Liver (tissue), 9 donors: Measurements from ENCODE around the gene ATXN1. TPM values are rescaled to one million over a fixed set of nuclear protein-coding genes. Genes with fewer than 3 reads are reported as not detected.
"Not testable (repeated sequence)": the region's sequence is repeated elsewhere in the genome, so short reads cannot be mapped to it uniquely, and the experiment has no call there.

ENCODE experiments used
- DNase-seq: peaks from one replicate; pipeline ENCODE4 v3.0.0-alpha.2; 2017; ENCODE audit warnings: low spot score
- H3K27ac ChIP-seq, 2 donors: one replicate each; pipeline ENCODE4 v1.7.0; 2013; ENCODE audit warnings: inconsistent platforms in 2 of 2, low read length in 2 of 2, control low read depth in 1 of 2, low read depth in 1 of 2, mild to moderate bottlenecking in 1 of 2
- H3K27me3 ChIP-seq, 4 donors: one replicate each; pipeline versions ENCODE4 v1.6.1 to v1.7.0; 2013; ENCODE audit warnings: low read length in 3 of 4, inconsistent platforms in 1 of 4, mild to moderate bottlenecking in 1 of 4, moderate library complexity in 1 of 4; ENCODE audit not compliant: control insufficient read depth in 4 of 4, insufficient read depth in 4 of 4
- H3K36me3 ChIP-seq, 4 donors: one replicate each; pipeline versions ENCODE4 v1.6.1 to v1.7.0; 2013; ENCODE audit warnings: low read length in 3 of 4, mild to moderate bottlenecking in 3 of 4, low read depth in 1 of 4, moderate library complexity in 1 of 4; ENCODE audit not compliant: control insufficient read depth in 4 of 4, insufficient read depth in 3 of 4
- H3K4me1 ChIP-seq, 4 donors: one replicate each; pipeline versions ENCODE4 v1.6.1 to v1.7.0; 2013; ENCODE audit warnings: low read length in 3 of 4, mild to moderate bottlenecking in 3 of 4, moderate library complexity in 1 of 4; ENCODE audit not compliant: control insufficient read depth in 4 of 4, insufficient read depth in 4 of 4
- H3K4me3 ChIP-seq, 3 donors: one replicate each; pipeline versions ENCODE4 v1.6.1 to v1.7.0; 2013; ENCODE audit warnings: low read length in 3 of 3, control low read depth in 1 of 3, low read depth in 1 of 3, mild to moderate bottlenecking in 1 of 3
- H3K9ac ChIP-seq, 2 donors: one replicate each; pipeline ENCODE4 v1.7.0; 2013; ENCODE audit warnings: low read length in 2 of 2, mild to moderate bottlenecking in 2 of 2, moderate library complexity in 2 of 2, control low read depth in 1 of 2, low read depth in 1 of 2
- H3K9me3 ChIP-seq, 4 donors: one replicate each; pipeline versions ENCODE4 v1.6.1 to v1.7.0; 2013; ENCODE audit warnings: low read length in 3 of 4; ENCODE audit not compliant: control insufficient read depth in 4 of 4
- FOXA1 ChIP-seq: IDR thresholded peaks from 2 replicates; pipeline ENCODE4 v1.6.1; 2016; ENCODE audit warnings: antibody characterized with exemption
- GABPA ChIP-seq, 2 donors: IDR thresholded peaks in 1 of 2; conservative IDR thresholded peaks in 1 of 2; 2 replicates each; pipeline ENCODE4 v1.6.1; 2016; ENCODE audit warnings: antibody characterized with exemption in 2 of 2, mild to moderate bottlenecking in 1 of 2, moderate library complexity in 1 of 2
- HNF4A ChIP-seq, 2 donors: conservative IDR thresholded peaks; 2 replicates each; pipeline ENCODE4 v1.6.1; 2016; ENCODE audit warnings: antibody characterized with exemption in 2 of 2, mild to moderate bottlenecking in 2 of 2
- JUND ChIP-seq, 2 donors: IDR thresholded peaks; 2 replicates each; pipeline ENCODE4 v1.6.1; 2016; ENCODE audit warnings: antibody characterized with exemption in 2 of 2
- RXRA ChIP-seq, 2 donors: IDR thresholded peaks; 2 replicates each; pipeline ENCODE4 v1.6.1; 2017 to 2018; ENCODE audit warnings: antibody characterized with exemption in 2 of 2, mild to moderate bottlenecking in 1 of 2
- TAF1 ChIP-seq: conservative IDR thresholded peaks from 2 replicates; pipeline ENCODE4 v1.6.1; 2016; ENCODE audit warnings: antibody characterized with exemption, mild to moderate bottlenecking
- YY1 ChIP-seq: IDR thresholded peaks from 2 replicates; pipeline ENCODE4 v1.6.1; 2016; ENCODE audit warnings: antibody characterized with exemption, mild to moderate bottlenecking
- WGBS: extraction: QIAGEN DNeasy Blood & Tissue Kit; methylation state at CpG from one replicate; pipeline ENCODE4 v1.1.7; 2013; 5-methylcytosine and 5-hydroxymethylcytosine counted together
- polyA plus RNA-seq, 2 donors: library from polyadenylated mRNA; stranded (reverse) in 1 of 2; unstranded in 1 of 2; fragments of 200-250 nt in 1 of 2; fragments of >200 nt in 1 of 2; fragmentation: Nextera tagmentation in 1 of 2; extraction: Ambion mirVana in 1 of 2; gene quantifications; one replicate each; pipeline versions ENCODE4 v1.2.1 to v1.2.3, GENCODE V29; 2013 to 2015
- total RNA-seq, 2 donors: library from RNA; depleted of rRNA; stranded (reverse); fragments of >200 nt; gene quantifications; one replicate each; pipeline ENCODE4 v1.2.3, GENCODE V29; 2014
- TF ChIP-seq, protein P1 (sequence below): fragments of 150-350 bp; IDR thresholded peaks from 2 replicates; pipeline ENCODE4 v1.5.1; 2017; ENCODE audit warnings: improper control_type of control experiment, low read depth, low read length; ENCODE audit not compliant: missing input control
- TF ChIP-seq, protein P2 (sequence below): IDR thresholded peaks from 2 replicates; pipeline ENCODE4 v1.6.1; 2016; ENCODE audit warnings: antibody characterized with exemption
- TF ChIP-seq, protein P3 (sequence below): IDR thresholded peaks from 2 replicates; pipeline ENCODE4 v1.6.1; 2016; ENCODE audit warnings: antibody characterized with exemption
- TF ChIP-seq, protein P4 (sequence below): IDR thresholded peaks from 2 replicates; pipeline ENCODE4 v1.6.1; 2016; ENCODE audit warnings: antibody characterized with exemption, mild to moderate bottlenecking
- donor health status: healthy.
- donor health status: healthy.
- donor health status: healthy.
- donor health status: healthy.
- donor health status: healthy.

ATXN1 gene
- total and polyA plus RNA-seq, 4 donors, result 4.3 to 29.7 (median 8.2) TPM

DNA sequence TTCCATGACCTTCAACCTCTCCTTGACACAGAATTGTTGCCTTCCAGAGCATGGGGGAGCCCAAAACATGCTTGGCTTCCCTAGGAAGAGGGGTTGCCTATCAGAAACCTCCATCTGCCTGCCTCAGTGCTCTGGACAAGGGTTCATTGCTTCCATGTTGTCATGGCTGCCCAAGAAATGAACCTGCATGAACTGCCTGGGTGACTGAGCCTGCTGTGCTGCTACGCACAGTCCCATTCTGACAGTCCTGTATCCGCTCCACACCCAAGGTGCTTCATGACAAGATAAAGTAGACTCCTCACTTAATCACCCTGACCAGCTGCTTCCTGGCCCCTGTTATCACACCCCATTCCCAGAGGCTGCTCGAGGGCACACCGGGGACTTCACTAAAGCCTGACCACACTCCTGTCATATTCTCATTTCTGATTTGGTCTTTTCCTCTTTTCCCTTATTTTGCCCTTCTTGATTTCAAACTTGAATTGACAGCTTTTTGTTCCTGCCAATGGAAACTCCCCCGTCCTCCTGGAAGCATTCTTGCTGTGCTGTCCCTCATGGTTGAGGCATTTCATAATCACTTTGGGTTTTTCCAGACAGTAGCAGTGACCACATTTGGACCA is 491.0 kb downstream of the ATXN1 start:
- 85% methylated on average over 5 of the region's 5 CpGs for WGBS
- H3K9ac ChIP-seq, result no peak overlapping the region
- no peak overlapping the region for H3K4me3 ChIP-seq
- DNase-seq, result peak; percentile 82
- no peaks in the 10 kb centered on the region for H3K9me3 ChIP-seq
- H3K36me3 ChIP-seq, result no peaks in the 10 kb centered on the region
- no peaks in the 10 kb centered on the region for H3K27me3 ChIP-seq
- no peak overlapping the region for H3K27ac ChIP-seq
- TF ChIP-seq HNF4A (conservative IDR thresholded peaks at IDR 0.05), result no peak
- no peak for TF ChIP-seq YY1
- TF ChIP-seq TAF1, result no peak
- TF ChIP-seq, protein P1, sequence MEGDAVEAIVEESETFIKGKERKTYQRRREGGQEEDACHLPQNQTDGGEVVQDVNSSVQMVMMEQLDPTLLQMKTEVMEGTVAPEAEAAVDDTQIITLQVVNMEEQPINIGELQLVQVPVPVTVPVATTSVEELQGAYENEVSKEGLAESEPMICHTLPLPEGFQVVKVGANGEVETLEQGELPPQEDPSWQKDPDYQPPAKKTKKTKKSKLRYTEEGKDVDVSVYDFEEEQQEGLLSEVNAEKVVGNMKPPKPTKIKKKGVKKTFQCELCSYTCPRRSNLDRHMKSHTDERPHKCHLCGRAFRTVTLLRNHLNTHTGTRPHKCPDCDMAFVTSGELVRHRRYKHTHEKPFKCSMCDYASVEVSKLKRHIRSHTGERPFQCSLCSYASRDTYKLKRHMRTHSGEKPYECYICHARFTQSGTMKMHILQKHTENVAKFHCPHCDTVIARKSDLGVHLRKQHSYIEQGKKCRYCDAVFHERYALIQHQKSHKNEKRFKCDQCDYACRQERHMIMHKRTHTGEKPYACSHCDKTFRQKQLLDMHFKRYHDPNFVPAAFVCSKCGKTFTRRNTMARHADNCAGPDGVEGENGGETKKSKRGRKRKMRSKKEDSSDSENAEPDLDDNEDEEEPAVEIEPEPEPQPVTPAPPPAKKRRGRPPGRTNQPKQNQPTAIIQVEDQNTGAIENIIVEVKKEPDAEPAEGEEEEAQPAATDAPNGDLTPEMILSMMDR, result no peak
- no peak for TF ChIP-seq RXRA (IDR thresholded peaks at IDR 0.05)
- TF ChIP-seq, protein P2, sequence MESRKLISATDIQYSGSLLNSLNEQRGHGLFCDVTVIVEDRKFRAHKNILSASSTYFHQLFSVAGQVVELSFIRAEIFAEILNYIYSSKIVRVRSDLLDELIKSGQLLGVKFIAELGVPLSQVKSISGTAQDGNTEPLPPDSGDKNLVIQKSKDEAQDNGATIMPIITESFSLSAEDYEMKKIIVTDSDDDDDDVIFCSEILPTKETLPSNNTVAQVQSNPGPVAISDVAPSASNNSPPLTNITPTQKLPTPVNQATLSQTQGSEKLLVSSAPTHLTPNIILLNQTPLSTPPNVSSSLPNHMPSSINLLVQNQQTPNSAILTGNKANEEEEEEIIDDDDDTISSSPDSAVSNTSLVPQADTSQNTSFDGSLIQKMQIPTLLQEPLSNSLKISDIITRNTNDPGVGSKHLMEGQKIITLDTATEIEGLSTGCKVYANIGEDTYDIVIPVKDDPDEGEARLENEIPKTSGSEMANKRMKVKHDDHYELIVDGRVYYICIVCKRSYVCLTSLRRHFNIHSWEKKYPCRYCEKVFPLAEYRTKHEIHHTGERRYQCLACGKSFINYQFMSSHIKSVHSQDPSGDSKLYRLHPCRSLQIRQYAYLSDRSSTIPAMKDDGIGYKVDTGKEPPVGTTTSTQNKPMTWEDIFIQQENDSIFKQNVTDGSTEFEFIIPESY, result no peak
- TF ChIP-seq, protein P3, sequence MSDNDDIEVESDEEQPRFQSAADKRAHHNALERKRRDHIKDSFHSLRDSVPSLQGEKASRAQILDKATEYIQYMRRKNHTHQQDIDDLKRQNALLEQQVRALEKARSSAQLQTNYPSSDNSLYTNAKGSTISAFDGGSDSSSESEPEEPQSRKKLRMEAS, result no peak
- no peak for TF ChIP-seq GABPA (IDR thresholded peaks at IDR 0.05 in 1 of 2, conservative IDR thresholded peaks at IDR 0.05 in 1 of 2)
- TF ChIP-seq FOXA1, result no peak
- TF ChIP-seq, protein P4, sequence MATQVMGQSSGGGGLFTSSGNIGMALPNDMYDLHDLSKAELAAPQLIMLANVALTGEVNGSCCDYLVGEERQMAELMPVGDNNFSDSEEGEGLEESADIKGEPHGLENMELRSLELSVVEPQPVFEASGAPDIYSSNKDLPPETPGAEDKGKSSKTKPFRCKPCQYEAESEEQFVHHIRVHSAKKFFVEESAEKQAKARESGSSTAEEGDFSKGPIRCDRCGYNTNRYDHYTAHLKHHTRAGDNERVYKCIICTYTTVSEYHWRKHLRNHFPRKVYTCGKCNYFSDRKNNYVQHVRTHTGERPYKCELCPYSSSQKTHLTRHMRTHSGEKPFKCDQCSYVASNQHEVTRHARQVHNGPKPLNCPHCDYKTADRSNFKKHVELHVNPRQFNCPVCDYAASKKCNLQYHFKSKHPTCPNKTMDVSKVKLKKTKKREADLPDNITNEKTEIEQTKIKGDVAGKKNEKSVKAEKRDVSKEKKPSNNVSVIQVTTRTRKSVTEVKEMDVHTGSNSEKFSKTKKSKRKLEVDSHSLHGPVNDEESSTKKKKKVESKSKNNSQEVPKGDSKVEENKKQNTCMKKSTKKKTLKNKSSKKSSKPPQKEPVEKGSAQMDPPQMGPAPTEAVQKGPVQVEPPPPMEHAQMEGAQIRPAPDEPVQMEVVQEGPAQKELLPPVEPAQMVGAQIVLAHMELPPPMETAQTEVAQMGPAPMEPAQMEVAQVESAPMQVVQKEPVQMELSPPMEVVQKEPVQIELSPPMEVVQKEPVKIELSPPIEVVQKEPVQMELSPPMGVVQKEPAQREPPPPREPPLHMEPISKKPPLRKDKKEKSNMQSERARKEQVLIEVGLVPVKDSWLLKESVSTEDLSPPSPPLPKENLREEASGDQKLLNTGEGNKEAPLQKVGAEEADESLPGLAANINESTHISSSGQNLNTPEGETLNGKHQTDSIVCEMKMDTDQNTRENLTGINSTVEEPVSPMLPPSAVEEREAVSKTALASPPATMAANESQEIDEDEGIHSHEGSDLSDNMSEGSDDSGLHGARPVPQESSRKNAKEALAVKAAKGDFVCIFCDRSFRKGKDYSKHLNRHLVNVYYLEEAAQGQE, result no peak
- TF ChIP-seq JUND (IDR thresholded peaks at IDR 0.05), result no peak
- no peaks in the 10 kb centered on the region for H3K4me1 ChIP-seq

DNA sequence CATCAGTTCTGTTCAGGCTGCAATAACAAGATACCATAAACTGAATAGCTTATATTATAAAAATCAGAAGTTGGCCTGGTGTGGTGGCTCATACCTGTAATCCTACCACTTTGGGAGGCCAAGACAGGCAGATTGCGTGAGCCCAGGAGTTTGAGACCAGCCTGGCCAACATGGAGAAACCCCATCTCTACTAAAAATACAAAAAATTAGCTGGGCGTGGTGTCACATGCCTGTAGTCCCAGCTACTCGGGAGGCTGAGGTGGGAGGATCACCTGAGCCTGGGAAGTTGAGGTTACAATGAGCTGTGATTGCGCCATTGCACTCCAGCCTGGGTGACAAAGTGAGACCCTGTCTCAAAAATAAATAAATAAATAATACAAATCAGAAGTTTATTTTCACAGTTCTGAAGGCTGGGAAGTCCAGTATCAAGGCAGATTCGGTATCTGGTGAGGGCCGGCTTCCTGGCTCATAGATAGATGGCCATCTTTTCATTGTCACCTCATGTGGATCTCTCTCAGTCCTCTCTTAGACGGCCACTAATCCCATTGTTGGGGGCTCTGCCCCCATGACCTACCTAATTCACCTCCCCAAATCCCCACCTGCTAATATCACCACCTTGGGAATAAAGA is 491.7 kb downstream of the ATXN1 start:
- not testable (repeated sequence) for H3K9me3 ChIP-seq, H3K9ac ChIP-seq, H3K36me3 ChIP-seq, H3K4me1 ChIP-seq, H3K27ac ChIP-seq, H3K4me3 ChIP-seq, H3K27me3 ChIP-seq, DNase-seq
- WGBS, result 95% methylated on average over 7 of the region's 7 CpGs
